ENCODE results near the gene RNU5D-1.

GRCh38 chr1:44739307-44740178, 8.6 kb upstream of the RNU5D-1 start, which contains the start of gene KIF2C:
- TF ChIP-seq POLR2A (IDR thresholded peaks at IDR 0.05) (peak in 1 of 2 donors; percentile 74), CTCF (IDR thresholded peaks at IDR 0.05) (peak in 1 of 6 experiments; percentile 19)

Data from adrenal gland (tissue), 5 donors.